ENCODE results near the gene SLC2A5. TPM values are rescaled to one million over a fixed set of nuclear protein-coding genes. Genes with fewer than 3 reads are reported as not detected.

The SLC2A5 gene
- total RNA-seq, 1 donor from 2014 or later: 3.6 TPM

DNA sequence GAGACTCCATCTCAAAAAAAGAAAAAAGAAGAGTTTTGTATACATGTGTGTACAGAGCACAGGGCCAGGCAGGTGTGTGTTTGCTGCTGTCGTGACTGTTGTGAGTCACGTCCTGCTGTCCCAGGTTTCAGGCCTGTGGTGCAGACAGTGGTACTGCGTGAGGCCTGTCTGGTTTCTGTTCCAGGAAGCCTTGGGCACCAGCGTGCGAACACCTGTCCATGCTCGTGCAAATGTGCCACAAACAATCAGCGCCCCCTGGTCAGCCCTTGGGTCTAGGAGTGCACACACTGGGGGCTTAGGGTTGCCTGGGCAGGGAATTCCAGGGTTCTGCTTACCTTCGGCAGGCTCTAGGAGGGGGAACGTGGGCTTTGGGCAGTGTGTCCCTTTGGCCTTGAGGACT, 42.5 kb upstream of the SLC2A5 start:
- no peaks in the 10 kb centered on the region for H3K27me3 Mint-ChIP-seq
- ATAC-seq (ENCODE audit: low read depth) (no peak), DNase-seq (no peak)
- CTCF ChIA-PET: interaction anchor here (0.9 to 3.0 kb wide), 6 partner anchors 9 to 178 kb away, joined by 3 to 47 read pairs (median 20); no protein-coding TSS in a partner anchor
- peaks cover 6% of the 10 kb centered on the region for H3K36me3 Mint-ChIP-seq (ENCODE audit: low read depth)
- POLR2A ChIA-PET: no interaction called here
- no peak overlapping the region for H3K27ac Mint-ChIP-seq
- no peak overlapping the region for H3K4me3 Mint-ChIP-seq
- no peaks in the 10 kb centered on the region for H3K9me3 Mint-ChIP-seq
- TF ChIP-seq, protein P1, sequence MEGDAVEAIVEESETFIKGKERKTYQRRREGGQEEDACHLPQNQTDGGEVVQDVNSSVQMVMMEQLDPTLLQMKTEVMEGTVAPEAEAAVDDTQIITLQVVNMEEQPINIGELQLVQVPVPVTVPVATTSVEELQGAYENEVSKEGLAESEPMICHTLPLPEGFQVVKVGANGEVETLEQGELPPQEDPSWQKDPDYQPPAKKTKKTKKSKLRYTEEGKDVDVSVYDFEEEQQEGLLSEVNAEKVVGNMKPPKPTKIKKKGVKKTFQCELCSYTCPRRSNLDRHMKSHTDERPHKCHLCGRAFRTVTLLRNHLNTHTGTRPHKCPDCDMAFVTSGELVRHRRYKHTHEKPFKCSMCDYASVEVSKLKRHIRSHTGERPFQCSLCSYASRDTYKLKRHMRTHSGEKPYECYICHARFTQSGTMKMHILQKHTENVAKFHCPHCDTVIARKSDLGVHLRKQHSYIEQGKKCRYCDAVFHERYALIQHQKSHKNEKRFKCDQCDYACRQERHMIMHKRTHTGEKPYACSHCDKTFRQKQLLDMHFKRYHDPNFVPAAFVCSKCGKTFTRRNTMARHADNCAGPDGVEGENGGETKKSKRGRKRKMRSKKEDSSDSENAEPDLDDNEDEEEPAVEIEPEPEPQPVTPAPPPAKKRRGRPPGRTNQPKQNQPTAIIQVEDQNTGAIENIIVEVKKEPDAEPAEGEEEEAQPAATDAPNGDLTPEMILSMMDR (IDR thresholded peaks at IDR 0.05): no peak
- intact Hi-C loops (cut with micrococcal nuclease): no loop called here
- peaks cover 4% of the 10 kb centered on the region for H3K4me1 Mint-ChIP-seq

- CTCF ChIA-PET: interaction anchor here (0.6 to 3.0 kb wide), 21 partner anchors 9 to 1349 kb away, joined by 3 to 47 read pairs (median 6); partner anchors contain the start of gene H6PD
- POLR2A ChIA-PET: interaction anchor here (1.0 kb wide), 1 partner anchor 85 kb away, joined by 6 read pairs; no protein-coding TSS in a partner anchor
- H3K27me3 Mint-ChIP-seq: no peaks in the 10 kb centered on the region
- H3K4me1 Mint-ChIP-seq: peaks cover 4% of the 10 kb centered on the region
- intact Hi-C loops (cut with micrococcal nuclease): no loop called here
- H3K36me3 Mint-ChIP-seq (ENCODE audit: low read depth): peaks cover 7% of the 10 kb centered on the region
- H3K27ac Mint-ChIP-seq: no peak overlapping the region
- ATAC-seq (ENCODE audit: low read depth) (no peak), DNase-seq (no peak)
- H3K4me3 Mint-ChIP-seq: no peak overlapping the region
- TF ChIP-seq, protein P1 (IDR thresholded peaks at IDR 0.05): no peak
- no peaks in the 10 kb centered on the region for H3K9me3 Mint-ChIP-seq
Measured at GRCh38 chr1:9111357-9111691, 41.9 kb upstream of the SLC2A5 start.

DNA sequence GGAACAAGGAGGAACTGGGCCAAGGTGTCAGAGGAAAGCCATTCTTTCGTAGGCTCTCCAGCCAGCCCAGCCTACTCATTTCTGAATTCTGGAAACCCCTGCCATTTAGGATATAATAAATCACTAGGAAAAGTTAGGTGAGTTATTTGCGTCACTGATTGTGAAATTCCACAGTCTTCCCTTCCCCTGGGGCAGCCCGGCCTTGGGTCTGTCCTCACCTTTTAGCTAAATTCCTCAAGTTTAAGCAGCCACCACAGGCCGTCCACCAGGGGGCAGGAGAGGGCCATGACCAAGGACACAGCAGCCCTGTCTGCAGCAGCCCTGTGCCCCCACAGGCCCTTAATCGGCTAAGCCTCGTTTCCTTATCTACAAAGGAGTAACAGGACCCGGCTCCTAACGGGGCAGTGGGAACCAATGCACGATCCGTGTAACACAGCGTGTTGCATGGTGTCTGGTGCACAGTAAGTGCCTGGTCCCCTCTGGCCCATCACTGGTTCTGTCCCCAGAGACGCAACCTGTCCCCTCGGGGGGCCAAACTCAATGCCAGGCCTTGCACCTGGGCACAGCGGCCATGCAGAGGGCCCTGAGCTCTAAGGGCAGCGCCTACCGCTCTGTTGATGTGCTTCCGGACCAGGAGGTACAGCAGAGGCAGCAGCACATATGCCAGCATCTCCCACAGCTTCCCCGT, 41.4 kb upstream of the SLC2A5 start:
- Mint-ChIP-seq H3K27ac (no peak overlapping the region), H3K36me3 (ENCODE audit: low read depth) (peaks cover 7% of the 10 kb centered on the region), H3K4me1 (peaks cover 4% of the 10 kb centered on the region), H3K9me3 (no peaks in the 10 kb centered on the region), H3K4me3 (no peak overlapping the region), H3K27me3 (no peaks in the 10 kb centered on the region)
- ATAC-seq (ENCODE audit: low read depth): peak; percentile 93
- TF ChIP-seq, protein P1 (IDR thresholded peaks at IDR 0.05): peak; percentile 76
- intact Hi-C loops (cut with micrococcal nuclease): loop anchor here (1.0 kb wide), 3 partner anchors 31 to 380 kb away; no protein-coding TSS in a partner anchor
- ChIA-PET POLR2A (interaction anchor here (1.0 kb wide), 1 partner anchor 85 kb away, joined by 6 read pairs; no protein-coding TSS in a partner anchor), CTCF (interaction anchor here (0.6 to 3.0 kb wide), 24 partner anchors 9 to 1349 kb away, joined by 3 to 47 read pairs (median 5); partner anchors contain the start of gene H6PD)
- DNase-seq: peak; percentile 79

DNA sequence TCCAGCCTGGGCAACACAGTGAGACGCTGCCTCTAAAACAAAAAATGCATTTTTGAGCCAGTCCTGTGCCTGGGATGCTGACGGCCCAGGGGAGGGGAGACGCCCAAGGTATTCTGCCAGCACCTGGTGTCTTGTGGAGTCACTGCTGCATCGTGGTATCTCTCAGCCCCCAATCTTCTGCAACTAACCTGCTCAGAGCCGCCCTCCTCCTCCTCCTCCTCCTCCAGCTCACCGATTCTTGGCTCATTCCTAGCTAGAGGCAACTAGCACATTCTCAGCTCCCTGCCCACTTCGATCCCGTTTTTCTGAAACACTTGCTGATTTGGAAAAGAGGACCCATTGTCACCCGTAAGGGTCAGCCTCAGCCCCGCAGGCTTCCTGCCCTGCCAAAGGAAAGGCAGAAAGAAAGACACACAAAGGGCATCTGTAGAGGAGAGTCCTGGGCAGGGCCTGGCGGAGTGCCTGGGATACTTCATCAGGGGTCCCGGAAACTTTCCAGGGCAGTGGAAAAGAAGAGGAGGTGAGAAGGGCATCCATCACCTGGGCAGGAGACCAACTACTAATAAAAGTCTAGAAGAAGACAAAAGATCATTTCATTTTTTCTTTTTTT, 38.7 kb upstream of the SLC2A5 start:
- POLR2A ChIA-PET: interaction anchor here (0.7 kb wide), 1 partner anchor 1020 kb away, joined by 9 read pairs; no protein-coding TSS in a partner anchor
- no peak for DNase-seq
- Mint-ChIP-seq H3K4me1 (no peaks in the 10 kb centered on the region), H3K4me3 (no peak overlapping the region), H3K9me3 (no peaks in the 10 kb centered on the region), H3K27me3 (no peaks in the 10 kb centered on the region), H3K27ac (no peak overlapping the region), H3K36me3 (ENCODE audit: low read depth) (peaks cover 19% of the 10 kb centered on the region)
- no peak for ATAC-seq (ENCODE audit: low read depth)
- intact Hi-C loops (cut with micrococcal nuclease): no loop called here
- TF ChIP-seq, protein P1 (IDR thresholded peaks at IDR 0.05): no peak
- CTCF ChIA-PET: interaction anchor here (0.9 to 2.1 kb wide), 3 partner anchors 89 to 383 kb away, joined by 3 to 4 read pairs (median 3); no protein-coding TSS in a partner anchor

GRCh38 chr1:9107136-9107535, 37.7 kb upstream of the SLC2A5 start:
- TF ChIP-seq, protein P1 (IDR thresholded peaks at IDR 0.05): no peak
- no peak for ATAC-seq (ENCODE audit: low read depth)
- peaks cover 22% of the 10 kb centered on the region for H3K36me3 Mint-ChIP-seq (ENCODE audit: low read depth)
- no peaks in the 10 kb centered on the region for H3K27me3 Mint-ChIP-seq
- H3K27ac Mint-ChIP-seq: no peak overlapping the region
- CTCF ChIA-PET: interaction anchor here (0.9 kb wide), 1 partner anchor 94 kb away, joined by 3 read pairs; no protein-coding TSS in a partner anchor
- no peaks in the 10 kb centered on the region for H3K4me1 Mint-ChIP-seq
- no peak overlapping the region for H3K4me3 Mint-ChIP-seq
- POLR2A ChIA-PET: no interaction called here
- intact Hi-C loops (cut with micrococcal nuclease): no loop called here
- no peak for DNase-seq
- no peaks in the 10 kb centered on the region for H3K9me3 Mint-ChIP-seq

Measured in activated B cell treated with CpG ODN at 0.5 μM for 24 hours (primary cell).